Measurements from ENCODE around the gene ARSD.

Gene ARSD

DNA sequence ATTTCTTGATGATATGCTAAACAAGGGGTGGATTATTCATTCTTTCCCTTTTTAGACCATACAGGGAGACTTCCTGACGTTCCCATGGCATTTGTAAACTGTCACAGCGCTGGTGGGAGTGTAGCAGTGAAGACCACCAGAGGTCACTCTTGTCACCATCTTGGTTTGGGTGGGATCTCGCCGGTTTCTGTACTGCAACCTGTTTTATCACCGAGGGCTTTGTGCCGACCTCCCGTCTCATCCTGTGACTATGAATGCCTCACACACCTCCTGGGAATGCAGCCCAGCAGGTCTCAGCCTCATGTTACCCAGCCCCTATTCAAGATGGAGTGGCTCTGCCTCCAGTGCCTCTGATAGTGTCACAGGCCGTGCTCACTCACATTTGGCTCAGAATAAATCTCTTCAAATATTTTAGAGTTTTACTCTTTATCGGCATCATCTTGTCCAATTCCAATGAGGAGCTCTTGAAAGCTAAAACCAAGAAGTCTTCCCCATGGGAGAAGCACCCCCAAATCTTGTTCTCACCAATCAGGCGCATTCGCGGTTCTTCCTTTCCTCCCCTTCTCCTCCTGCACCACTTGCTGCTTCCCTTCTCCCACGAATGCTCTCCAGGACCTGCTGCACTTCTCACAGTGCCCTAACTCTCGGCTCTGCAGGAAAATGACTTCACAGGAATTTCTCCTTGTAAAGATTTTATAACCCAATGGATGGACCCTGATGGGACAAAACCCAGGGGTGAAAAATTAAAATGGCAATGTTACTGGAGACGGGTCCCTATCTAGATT, 39.2 kb downstream of the ARSD start:
- TF ChIP-seq, protein P1, sequence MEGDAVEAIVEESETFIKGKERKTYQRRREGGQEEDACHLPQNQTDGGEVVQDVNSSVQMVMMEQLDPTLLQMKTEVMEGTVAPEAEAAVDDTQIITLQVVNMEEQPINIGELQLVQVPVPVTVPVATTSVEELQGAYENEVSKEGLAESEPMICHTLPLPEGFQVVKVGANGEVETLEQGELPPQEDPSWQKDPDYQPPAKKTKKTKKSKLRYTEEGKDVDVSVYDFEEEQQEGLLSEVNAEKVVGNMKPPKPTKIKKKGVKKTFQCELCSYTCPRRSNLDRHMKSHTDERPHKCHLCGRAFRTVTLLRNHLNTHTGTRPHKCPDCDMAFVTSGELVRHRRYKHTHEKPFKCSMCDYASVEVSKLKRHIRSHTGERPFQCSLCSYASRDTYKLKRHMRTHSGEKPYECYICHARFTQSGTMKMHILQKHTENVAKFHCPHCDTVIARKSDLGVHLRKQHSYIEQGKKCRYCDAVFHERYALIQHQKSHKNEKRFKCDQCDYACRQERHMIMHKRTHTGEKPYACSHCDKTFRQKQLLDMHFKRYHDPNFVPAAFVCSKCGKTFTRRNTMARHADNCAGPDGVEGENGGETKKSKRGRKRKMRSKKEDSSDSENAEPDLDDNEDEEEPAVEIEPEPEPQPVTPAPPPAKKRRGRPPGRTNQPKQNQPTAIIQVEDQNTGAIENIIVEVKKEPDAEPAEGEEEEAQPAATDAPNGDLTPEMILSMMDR (IDR thresholded peaks at IDR 0.05; ENCODE audit: low read depth, low read length) = peak; percentile 10
- peak overlapping the region; percentile 19 to 48 for H3K4me3 ChIP-seq (replicated peaks in 1 of 2; ENCODE audit: low read depth in 2 of 2, low read length in 2 of 2)
- DNase-seq (ENCODE audit: low read depth in 2 of 2) = peak in 1 of 2 donors; percentile 9

- no peak for DNase-seq (ENCODE audit: low read depth in 2 of 2)
- TF ChIP-seq, protein P1 (IDR thresholded peaks at IDR 0.05; ENCODE audit: low read depth, low read length) = no peak
- H3K4me3 ChIP-seq (replicated peaks in 1 of 2; ENCODE audit: low read depth in 2 of 2, low read length in 2 of 2) = peak overlapping the region; percentile 19 to 48
These were observed 40.0 kb downstream of the ARSD start for GRCh38 chrX:2889045-2889605.

DNA sequence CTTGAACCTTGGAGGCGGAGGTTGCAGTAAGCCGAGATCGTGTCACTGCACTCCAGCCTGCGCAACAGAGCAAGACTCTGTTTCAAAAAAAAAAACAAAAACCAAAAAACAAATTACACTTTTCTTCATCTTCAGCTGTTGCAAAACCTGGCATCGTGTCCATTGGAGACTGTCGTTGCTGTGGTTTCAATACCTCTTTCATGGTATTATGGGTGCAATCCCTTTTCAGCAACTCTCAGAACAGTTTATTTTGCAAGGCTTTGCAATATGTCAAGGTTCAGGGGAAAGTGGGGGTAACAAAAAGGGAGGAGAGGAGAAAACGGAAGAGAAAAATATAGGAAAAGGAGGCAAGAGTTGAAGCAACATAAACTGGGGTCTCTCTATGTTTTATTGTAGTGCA, 40.8 kb downstream of the ARSD start:
- TF ChIP-seq, protein P1 (IDR thresholded peaks at IDR 0.05; ENCODE audit: low read depth, low read length) = no peak
- no peak for DNase-seq (ENCODE audit: low read depth in 2 of 2)
- H3K4me3 ChIP-seq (replicated peaks in 1 of 2; ENCODE audit: low read depth in 2 of 2, low read length in 2 of 2) = no peak overlapping the region

DNA sequence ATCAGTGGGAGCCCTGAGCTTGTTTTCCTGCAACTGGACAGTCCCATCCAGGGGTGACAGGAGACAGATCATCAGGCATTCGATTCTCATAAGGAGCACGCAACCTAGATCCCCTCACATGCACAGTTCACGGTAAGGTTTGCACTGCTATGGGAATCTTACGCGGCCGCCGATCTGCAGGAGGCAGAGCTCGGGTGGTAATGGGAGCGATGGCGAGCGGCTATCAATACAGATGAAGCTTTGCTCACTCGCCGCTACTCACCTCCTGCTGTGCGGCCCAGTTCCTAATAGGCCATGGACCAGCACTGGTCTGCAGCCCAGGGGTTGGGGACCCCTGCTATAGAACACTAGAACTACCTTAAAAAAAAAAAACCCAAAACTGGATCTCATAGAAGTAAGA, 45.4 kb downstream of the ARSD start:
- no peak for DNase-seq (ENCODE audit: low read depth in 2 of 2)
- no peak overlapping the region for H3K4me3 ChIP-seq (replicated peaks in 1 of 2; ENCODE audit: low read depth in 2 of 2, low read length in 2 of 2)
- TF ChIP-seq, protein P1 (IDR thresholded peaks at IDR 0.05; ENCODE audit: low read depth, low read length) = no peak

DNA sequence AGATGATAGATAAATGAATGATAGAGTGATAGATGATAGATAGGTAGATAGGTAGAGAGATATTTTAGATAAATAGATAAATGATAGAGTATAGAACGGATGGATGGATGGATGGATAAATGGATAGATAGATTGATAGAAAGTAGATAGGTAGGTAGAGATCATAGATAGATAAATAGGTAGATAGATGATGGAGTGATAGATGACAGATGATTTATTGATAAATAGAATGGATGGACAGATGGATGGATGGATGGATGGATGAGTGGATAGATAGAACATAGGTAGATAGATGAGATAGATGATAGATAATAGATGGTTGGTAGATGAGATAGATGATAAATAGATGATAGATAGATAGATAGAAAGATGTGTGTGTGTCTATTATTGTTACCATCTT, 49.5 kb downstream of the ARSD start:
- TF ChIP-seq, protein P1 (IDR thresholded peaks at IDR 0.05; ENCODE audit: low read depth, low read length) = no peak
- no peak overlapping the region for H3K4me3 ChIP-seq (replicated peaks in 1 of 2; ENCODE audit: low read depth in 2 of 2, low read length in 2 of 2)
- DNase-seq (ENCODE audit: low read depth in 2 of 2) = no peak

DNA sequence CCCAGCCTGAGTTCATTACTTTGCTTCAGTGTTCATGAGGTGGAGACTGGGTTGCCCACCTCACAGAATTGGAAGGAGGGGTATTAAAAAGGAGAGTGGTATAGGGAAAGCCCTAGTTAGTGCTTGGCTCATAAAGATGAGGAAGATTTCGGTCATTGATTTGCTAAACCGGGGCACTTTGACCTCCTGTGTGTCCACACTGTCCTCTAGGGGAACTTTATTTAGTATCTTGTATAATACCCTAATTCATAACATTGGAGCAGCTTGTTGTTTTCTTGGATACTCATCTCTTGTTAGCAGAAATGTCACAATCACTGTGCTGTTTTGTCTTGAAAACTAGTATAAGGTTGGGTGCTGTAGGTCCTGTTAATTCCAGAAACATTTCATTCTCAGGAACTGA, 50.6 kb downstream of the ARSD start:
- DNase-seq (ENCODE audit: low read depth in 2 of 2) = no peak
- H3K4me3 ChIP-seq (replicated peaks in 1 of 2; ENCODE audit: low read depth in 2 of 2, low read length in 2 of 2) = no peak overlapping the region
- TF ChIP-seq, protein P1 (IDR thresholded peaks at IDR 0.05; ENCODE audit: low read depth, low read length) = no peak
